ENCODE data around the gene NDUFV1. TPM values are rescaled to one million over a fixed set of nuclear protein-coding genes. Genes with fewer than 3 reads are reported as not detected.
"Not testable (repeated sequence)": the region's sequence is repeated elsewhere in the genome, so short reads cannot be mapped to it uniquely, and the experiment has no call there.

The NDUFV1 gene
- total RNA-seq, 1 donor = 158 TPM

- not testable (repeated sequence) for H3K4me1 ChIP-seq (ENCODE audit: insufficient read depth, low read length); H2AFZ ChIP-seq (ENCODE audit: low read length); H3K27ac ChIP-seq (ENCODE audit: low read depth, low read length); DNase-seq (ENCODE audit: insufficient read length, low spot score, missing footprints); H4K20me1 ChIP-seq (ENCODE audit: insufficient read depth, low read length); H3K79me2 ChIP-seq (ENCODE audit: insufficient read depth, low read length); H3K4me3 ChIP-seq (ENCODE audit: insufficient read depth, low read length); H3K27me3 ChIP-seq (ENCODE audit: insufficient read depth, low read length); H3K4me2 ChIP-seq (ENCODE audit: insufficient read depth, low read length); H3K36me3 ChIP-seq (ENCODE audit: insufficient read depth, low read length); H3K9me3 ChIP-seq (ENCODE audit: low read depth, low read length)
These were observed 54.0 kb downstream of the NDUFV1 start for GRCh38 chr11:67660752-67661151.

Small RNA genes within 50 kb of the gene (small RNA-seq; reads per million reads assigned to genes)
- not detected for gene AP003385.3

Other genes with a start within 250 kb of the NDUFV1 start
- 6.2 and 6.9 TPM in 2 replicates for gene CLCF1, start 233.3 kb upstream of the NDUFV1 start, total RNA-seq
- 7.6 and 10.3 TPM in 2 replicates for gene RAD9A, start 214.9 kb upstream of the NDUFV1 start, total RNA-seq
- 161 and 169 TPM in 2 replicates for gene PPP1CA, start 205.1 kb upstream of the NDUFV1 start, total RNA-seq
- not detected in 2 replicates for gene TBC1D10C, start 202.9 kb upstream of the NDUFV1 start, total RNA-seq
- under 0.01 TPM in 2 replicates for gene CARNS1, start 191.3 kb upstream of the NDUFV1 start, total RNA-seq
- 33.9 and 36.9 TPM in 2 replicates for gene RPS6KB2, start 178.4 kb upstream of the NDUFV1 start, total RNA-seq
- under 0.01 and 0.36 TPM in 2 replicates for gene PTPRCAP, start 169.3 kb upstream of the NDUFV1 start, total RNA-seq
- gene CORO1B, start 163.5 kb upstream of the NDUFV1 start, total RNA-seq = 137 and 140 TPM in 2 replicates
- not detected in 2 replicates for gene GPR152, start 154.2 kb upstream of the NDUFV1 start, total RNA-seq
- gene CABP4, start 151.6 kb upstream of the NDUFV1 start, total RNA-seq = not detected in 2 replicates
- gene TMEM134, start 137.7 kb upstream of the NDUFV1 start, total RNA-seq = 15.6 and 29.3 TPM in 2 replicates
- 64.2 and 71.3 TPM in 2 replicates for gene AIP, start 123.9 kb upstream of the NDUFV1 start, total RNA-seq
- 13.3 and 14.1 TPM in 2 replicates for gene PITPNM1, start 101.6 kb upstream of the NDUFV1 start, total RNA-seq
- gene CDK2AP2, start 98.8 kb upstream of the NDUFV1 start, total RNA-seq = 6.2 and 10.3 TPM in 2 replicates
- gene CABP2, start 83.5 kb upstream of the NDUFV1 start, total RNA-seq = not detected in 2 replicates
- 361 and 465 TPM in 2 replicates for gene GSTP1, start 23.1 kb upstream of the NDUFV1 start, total RNA-seq
- gene NUDT8, start 23.0 kb downstream of the NDUFV1 start, total RNA-seq = 4.7 and 5.3 TPM in 2 replicates
- gene TBX10, start 32.8 kb downstream of the NDUFV1 start, total RNA-seq = not detected in 2 replicates
- gene ACY3, start 43.8 kb downstream of the NDUFV1 start, total RNA-seq = under 0.01 and 0.29 TPM in 2 replicates
- not detected in 2 replicates for gene ALDH3B2, start 67.7 kb downstream of the NDUFV1 start, total RNA-seq